Measurements from ENCODE around the gene NFATC3.
A peak's percentile ranks its signal among the peaks of the same experiment; 100 is the strongest.
"Not testable (repeated sequence)": the region's sequence is repeated elsewhere in the genome, so short reads cannot be mapped to it uniquely, and the experiment has no call there.

Gene NFATC3

DNA sequence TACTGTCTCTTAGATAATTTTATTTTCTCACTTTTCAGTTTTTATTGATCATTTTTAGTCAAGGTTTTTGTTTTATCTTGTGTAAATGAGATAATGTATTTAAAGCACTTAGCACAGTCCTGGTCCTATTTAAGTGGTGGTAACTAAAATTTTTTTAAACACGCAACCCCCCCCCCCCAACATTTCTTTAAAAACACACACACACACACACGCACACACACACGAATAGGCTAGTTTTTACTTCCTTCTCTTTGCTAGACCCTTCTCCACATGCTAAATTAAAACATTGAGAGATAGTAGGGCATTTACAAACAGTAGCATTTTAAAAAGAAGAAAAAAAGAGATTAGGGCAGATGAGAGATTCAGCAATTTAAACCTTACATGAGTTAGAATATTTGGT is 5.0 kb downstream of the NFATC3 start:
- DNase-seq, result no peak

DNA sequence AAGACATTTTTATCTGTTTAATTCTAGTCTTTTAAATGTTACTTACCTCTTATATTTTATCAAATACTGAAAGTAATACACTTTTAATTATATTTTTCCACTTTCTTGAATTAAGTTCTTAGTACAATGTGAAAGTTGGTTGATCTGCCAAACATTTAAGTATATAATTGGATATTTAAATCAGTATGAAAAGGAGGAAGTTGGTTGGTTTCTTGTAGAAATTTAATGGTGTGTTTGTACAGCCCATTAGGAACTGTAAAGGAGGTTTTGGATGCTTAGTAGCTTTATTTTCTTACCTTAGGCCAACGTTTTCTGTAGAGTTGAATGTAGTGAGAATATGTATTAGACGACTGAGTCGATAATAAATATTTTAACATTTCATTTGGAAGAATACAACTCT is 5.4 kb downstream of the NFATC3 start:
- DNase-seq, result no peak

DNA sequence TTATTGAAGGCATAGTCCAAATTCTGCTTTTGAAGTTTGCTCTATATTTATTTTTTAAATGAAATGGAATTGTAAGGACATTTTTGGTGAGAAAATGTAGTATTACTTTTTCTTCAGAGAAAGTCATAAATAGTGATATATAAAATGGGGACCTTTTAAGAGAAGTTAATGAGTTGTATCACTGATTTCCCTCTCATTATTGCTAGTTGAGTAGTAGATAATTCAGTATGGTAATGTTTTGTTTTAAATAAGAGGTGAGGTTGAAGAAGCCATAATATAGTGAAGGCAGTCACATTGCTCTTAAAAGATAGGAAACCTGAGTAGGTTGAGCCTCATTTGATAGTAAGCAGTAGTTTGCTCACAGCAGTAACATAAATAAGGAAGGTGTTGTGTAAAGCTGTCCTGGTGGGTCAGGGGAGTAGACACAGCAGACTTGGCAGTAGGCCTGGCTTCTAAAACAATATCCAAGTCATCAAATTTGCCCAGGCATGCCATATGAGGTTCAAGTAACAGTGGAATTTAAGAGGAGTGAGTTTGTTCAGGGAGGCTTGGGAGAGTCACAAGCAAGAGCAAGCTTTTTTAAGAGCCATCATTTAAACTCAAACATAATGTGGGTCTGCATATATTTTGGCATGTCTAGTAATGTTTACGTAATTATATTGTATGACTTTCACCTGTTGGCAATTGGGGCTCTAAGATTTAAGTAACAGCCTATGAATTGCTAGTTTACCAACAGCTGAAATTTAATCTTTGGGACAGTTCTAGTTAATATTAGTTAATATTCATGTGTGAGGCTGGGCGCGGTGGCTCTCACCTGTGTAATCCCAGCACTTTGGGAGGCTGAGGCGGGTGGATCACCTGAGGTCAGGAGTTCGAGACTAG is 6.5 kb downstream of the NFATC3 start:
- DNase-seq, result peak; percentile 22 to 36

DNA sequence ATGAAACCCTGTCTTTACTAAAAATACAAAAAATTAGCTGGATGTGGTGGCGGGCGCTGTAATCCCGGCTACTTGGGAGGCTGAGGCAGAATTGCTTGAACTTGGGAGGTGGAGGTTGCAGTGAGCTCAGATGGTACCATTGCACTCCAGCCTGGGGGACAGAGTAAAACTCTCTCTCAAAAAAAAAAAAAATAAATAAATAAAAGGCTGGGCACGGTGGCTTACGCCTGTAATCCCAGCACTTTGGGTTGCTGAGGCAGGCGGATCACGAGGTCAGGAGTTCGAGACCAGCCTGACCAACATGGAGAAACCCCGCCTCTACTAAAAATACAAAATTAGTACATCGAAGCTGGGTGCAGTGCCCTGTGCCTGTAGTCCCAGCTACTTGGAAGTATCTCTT is 7.1 kb downstream of the NFATC3 start:
- not testable (repeated sequence) for DNase-seq

DNA sequence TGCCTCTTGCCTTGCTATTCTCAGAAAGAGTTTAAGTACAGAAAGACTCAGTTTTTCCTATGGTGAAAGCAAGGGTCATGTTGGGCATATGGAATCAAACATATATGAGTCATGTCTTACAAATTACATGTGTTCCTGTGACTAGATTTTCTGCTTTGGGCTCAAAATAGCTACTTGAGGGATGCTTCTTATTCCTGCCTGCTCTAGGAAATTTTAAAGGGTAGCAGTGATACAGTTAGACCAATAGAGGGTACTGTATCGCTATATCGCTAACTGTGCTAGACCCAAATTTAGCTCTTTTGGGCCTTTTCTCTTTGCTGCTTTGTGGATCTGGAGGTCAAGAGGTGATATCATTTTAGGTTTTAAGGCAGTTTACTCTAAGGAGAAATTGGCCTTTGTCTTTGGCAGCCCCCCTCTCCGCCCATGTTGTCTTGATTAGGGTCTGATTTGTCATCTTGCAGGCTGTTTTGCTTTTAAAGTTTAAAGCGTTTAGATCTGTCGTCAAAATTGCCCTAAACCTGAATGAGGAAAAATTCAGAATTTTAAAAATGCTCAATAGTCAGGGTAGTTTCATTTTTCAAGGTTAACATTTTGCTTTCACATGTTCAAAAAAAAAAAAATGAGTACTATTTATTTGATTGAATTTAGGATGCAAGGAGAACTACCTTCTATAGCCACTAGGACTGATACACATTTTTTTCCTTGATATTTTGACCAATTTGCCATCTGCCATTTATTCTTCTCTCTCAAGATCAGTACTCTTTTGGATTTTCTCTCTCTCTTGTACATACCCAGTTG is 8.8 kb downstream of the NFATC3 start:
- DNase-seq, result peak in 1 of 2 experiments; percentile 10

DNA sequence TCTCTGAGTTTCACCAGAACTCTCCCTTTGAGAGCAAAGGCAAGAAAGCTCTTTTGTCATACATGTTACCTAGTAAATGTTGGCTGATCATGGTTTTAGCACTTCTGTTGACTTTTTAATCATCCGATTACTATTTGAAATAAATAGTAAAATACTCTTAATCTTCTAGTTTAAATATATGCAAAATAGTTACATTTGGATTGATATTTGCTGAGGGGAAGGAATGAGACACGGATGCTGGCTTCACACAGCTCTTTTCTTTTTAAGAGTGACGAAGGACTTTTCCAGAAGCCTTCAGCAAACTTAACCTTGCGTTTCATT is 9.4 kb downstream of the NFATC3 start:
- no peak for DNase-seq

DNA sequence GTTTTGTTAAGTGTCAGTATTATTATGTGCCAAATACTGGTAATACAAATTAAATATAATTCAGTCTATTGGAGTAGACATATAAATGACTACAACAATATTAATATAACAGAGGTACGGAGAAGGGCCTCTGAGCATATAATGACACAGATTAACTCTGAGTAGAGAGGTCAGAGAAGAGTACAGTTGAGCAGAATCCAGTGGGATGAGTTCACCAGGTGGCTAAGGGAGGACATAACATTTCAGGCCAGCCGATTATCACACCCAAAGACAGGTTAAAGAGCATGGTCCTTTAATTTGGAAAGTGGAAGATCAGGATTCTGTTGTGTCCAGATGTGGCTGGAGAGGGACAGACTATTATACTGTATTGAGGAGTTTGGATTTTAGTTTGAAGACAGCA is 11.3 kb downstream of the NFATC3 start:
- no peak for DNase-seq

DNA sequence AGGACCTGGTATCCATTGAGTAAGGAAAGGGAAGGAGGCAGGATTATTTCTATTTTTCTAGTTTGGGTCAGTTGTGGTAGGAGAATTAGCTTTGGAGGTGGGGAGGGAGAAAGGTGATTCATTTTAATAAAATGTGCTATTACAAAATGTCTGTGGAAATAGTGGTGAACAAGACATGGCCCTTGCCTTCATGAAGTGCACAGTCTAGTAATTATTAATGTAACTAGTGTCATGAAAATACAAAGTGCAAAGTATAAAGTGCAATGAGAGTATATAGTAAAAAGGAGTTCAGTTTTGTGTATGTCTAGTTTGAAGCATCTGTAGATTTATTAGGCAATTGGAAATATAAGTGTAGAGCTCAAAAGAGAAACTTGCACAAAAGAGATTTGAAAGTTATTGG is 11.9 kb downstream of the NFATC3 start:
- DNase-seq, result no peak

DNA sequence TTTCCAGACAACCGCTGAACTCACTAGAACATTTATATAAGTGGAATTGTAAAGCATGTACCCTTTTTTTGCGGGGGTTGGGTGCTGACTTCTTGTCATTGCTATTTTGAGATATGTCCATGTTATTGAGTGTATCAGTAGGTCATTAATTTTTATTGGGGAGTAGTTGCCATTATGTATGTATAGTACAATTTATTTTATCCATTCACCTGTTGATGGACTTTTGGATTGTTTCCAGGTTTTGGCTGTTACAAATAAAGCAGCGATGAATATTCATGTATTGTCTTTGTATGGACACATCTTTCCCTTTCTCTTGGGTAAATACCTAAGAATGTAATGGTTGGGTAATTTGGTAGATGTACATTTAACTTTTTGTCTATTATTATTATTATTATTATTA is 12.7 kb downstream of the NFATC3 start:
- DNase-seq, result no peak

DNA sequence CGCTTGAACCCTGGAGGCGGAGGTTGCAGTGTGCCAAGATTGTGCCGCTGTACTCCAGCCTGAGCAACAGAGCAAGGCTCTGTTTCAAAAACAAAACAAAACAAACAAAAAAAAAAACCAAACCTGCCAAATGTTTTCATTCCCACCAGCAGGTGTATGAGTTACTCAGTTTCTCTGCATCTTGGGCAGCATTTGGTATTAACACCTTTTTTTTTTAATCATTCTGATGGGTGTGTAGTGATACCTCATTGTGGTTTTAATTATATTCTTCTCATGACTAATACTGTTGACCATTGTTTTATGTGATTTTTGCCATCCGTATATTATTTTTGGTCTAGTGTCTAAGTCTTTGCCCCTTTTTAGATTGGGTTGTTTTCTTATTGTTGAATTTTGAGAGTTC is 15.3 kb downstream of the NFATC3 start:
- no peak for DNase-seq

DNA sequence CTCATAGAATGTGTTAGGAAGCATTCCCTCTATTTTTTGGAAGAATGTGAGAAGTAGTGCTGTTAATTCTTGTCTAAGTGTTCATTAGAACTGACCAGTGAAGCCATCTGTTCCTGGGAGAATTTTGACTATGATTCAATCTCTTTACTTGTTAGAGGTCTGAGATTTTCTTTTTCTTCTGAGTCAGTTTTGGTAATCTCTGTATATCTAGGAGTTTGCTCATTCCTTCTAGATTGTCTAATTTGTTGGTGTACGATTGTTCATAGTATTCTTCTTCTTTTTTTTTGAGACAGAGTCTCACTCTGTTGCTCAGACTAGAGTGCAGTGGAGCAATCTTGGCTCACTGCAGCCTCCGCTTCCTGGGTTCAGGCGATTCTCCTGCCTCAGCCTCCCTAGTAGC is 20.4 kb downstream of the NFATC3 start:
- no peak for DNase-seq

DNA sequence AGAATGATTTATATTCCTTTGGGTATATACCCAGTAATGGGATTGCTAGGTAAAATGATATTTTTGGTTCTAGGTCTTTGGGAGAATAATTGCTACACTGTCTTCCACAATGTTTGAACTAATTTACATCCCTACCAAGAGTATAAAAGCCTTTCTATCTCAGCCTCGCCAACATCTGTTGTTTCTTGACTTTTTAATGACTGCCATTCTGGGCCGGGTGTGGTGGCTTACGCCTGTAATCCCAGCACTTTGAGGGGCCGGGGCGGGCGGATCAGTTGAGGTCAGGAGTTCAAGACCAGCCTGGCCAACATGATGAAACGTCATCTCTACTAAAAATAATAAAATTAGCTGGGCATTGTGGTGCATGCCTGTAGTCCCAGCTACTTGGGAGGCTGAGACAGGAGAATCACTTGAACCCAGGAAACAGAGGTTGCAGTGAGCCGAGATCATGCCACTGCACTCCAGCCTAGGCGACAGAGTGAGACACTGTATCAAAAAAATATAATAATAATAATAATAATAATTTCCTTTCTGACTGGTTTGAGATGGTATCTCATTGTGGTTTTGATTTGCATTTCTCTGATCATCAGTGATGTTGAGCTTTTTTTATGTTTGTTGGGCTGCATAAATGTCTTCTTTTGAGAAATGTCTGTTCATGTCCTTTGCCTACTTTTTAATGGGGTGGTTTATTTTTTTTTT is 22.2 kb downstream of the NFATC3 start:
- not testable (repeated sequence) for DNase-seq

DNA sequence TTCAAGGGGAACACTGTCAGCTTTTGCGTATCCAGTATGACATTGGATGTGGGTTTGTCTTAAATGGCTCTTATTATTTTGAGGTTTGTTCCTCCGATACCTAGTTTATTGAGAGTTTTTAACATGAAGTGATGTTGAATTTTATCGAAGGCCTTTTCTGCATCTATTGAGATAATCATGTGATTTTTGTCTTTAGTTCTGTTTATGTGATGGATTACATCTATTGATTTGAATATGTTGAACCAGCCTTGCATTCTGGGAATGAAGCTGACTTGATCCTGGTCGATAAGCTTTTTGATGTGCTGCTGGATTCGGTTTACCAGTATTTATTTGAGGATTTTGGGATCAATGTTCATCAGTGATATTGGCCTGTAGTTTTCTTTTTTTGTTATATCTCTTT is 24.0 kb downstream of the NFATC3 start:
- not testable (repeated sequence) for DNase-seq

DNA sequence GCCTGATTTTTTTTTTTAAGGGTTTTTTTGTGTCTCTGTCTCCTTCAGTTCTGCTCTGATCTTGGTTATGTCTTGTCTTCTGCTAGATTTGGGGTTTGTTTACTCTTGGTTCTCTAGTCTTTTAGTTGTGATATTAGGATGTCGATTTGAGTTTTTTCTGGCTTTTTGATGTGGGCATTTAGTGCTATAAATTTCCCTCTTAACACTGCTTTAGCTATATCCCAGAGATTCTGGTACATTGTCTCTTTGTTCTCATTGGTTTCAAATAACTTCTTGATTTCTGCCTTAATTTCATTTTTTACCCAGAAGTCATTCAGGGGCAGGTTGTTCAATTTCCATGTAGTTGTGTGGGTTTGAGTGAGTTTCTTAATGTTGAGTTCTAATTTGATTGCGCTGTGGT is 25.4 kb downstream of the NFATC3 start:
- DNase-seq, result not testable (repeated sequence)

DNA sequence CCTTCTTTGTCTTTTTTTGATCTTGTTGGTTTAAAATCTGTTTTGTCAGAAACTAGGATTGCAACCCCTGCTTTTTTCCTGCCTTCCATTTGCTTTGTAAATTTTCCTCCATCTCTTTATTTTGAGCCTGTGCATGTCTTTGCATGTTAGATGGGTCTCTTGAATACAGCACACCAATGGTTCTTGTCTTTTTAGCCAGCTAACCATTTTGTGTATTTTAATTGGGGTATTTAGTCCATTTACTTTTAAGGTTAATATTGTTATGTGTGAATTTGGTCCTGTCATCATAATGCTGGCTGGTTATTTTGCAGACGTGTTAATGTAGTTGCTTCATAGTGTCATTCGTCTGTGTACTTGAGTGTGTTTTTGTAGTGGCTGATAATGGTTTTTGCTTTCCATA is 26.2 kb downstream of the NFATC3 start:
- no peak for DNase-seq

DNA sequence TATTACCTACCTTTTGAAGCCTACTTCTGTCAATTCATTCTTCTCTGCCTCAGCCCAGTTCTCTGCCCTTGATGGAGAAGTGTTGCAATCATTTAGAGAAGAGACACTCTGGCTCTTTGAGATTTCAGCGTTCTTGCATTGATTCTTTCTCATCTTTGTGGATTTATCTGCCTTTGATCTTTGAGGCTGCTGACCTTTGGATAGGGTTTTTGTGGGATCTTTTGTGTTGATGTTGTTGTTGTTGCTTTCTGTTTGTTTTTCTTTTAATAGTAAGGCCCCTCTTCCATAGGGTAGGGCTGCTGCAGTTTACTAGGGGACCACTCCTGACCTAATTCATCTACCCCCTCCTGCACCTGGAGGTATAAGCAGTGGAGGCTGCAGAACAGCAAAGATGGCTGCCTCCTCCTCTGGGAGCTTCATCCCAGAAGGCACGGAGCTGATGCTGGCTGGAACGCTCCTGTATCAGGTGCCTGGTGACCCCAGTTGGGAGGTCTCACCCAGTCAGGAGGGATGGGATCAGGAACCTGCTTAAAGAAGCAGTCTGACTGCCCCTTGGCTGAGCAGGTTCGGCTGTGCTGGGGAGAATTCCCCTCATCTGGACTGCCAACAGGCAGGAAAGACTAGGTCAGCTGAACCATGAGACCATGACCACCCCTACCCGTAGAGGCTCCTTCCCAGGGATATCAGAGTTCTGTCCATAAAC is 28.0 kb downstream of the NFATC3 start:
- no peak for DNase-seq

DNA sequence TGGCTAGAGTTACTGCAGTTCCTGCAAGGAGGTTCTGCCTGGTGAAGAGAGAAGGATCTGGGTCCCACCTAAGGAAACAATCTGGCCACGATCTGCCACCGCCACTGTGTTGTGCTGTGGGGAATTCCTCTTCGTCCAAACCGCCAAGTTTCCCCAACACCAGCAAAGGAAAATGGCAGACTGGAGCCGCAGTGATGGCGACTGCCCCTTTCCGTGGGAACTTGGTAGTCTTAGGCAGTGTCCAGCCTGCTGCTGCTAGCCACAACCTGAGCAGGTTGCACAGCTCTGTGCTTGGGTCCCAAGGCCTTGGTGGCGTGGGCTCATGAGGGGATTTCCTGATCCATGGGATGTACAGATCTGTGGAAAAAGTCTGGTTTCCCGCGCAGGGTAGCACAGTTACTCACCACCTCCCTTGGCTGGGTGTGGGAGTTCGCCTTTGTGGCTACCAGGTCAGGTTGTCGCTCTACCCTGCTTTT is 28.6 kb downstream of the NFATC3 start:
- DNase-seq, result no peak

DNA sequence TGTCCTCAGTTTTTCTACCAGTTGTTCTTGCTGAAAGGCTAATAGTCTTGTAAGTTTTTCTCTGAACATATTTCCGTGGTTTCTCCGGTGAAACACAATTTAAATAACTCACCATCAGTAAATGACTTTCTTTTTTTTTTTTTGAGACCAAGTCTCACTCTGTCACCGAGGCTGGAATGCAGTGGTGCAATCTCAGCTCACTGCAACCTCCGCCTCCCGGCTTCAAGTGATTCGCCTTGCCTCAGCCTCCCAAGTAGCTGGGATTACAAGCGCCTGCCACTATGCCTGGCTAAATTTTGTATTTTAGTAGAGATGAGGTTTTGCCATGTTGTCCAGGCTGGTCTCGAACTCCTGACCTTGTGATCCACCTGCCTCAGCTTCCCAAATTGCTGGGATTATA is 29.8 kb downstream of the NFATC3 start:
- not testable (repeated sequence) for DNase-seq

DNA sequence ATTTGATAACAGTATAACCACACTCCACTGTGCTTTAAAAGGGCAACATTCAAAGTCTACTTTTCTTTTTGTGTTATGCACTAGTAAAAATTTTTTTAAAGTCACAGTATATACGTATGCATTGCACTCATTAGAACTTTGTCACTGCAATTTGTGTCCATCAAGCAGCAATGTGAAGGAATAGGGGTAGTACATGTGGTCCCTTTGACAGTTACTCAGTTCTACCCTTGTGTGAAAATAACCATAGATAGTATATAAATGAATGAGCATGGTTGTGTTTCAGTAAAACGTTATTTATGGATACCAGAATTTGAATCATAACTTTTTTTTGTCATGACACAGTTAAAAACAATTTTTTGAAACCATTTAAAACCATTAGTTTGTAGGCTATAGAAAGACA is 30.7 kb downstream of the NFATC3 start:
- no peak for DNase-seq

DNA sequence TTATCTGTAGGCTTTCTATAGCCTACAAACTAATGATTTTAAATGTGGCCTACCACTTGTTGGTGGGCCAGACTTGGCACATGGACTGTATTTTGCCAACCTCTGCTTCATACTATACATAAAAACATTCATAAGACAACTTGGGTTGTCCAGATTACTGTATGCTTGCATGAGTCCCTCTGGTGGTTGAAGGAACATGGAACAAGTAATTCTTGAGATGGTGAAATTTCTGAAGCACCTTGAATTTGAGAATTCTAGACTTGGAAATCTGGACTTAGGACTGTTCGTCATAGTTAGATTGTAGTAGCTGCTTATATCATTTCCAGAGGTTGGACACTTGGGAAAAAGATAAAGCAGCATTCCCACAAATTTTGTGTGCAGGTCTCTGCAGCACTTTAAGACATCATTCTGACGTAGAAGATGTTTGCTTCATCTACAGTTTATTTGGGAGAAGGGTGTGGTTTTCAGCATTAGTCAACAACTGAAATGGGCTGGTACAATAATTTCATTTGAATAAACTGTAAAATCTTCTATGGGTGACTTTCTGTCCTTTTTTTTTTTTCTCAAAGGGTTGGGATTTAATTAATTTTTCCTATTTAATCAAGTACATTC is 31.2 kb downstream of the NFATC3 start:
- no peak for DNase-seq

DNA sequence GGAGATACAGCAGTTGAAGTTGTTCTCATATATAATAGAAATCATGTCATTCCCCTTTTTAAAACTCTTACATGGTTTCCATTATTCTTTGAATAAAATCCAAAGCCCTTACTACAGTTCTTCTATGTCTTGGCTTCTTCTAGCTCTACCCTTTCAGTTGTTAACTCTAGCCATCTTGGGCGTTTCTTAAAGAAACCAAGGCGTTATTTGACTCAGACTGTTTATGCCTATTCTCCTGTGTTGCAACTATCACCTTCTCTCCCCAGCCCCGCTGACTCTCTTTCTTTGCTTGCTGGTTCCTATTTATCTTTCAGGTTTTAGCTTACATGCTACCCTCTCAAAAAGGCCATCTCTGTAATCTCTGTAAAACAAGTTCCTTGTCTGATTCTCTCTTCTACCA is 32.7 kb downstream of the NFATC3 start:
- DNase-seq, result no peak

DNA sequence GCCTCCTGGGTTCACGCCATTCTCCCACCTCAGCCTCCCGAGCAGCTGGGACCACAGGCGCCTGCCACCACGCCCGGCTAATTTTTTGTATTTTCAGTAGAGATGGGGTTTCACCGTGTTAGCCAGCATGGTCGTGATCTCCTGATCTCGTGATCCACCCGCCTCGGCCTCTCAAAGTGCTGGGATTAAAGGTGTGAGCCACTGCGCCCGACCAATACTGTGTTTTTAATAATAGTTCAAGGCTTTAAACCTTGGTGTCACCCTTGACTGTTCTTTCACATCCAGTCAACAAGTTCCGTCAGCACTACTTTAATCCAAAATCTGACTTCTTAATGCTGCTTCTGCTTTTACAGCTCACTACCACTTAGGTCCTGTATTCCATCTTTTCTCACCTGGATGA is 33.8 kb downstream of the NFATC3 start:
- DNase-seq, result not testable (repeated sequence)

Data from NCI-H526 (cell line).